ENCODE measurements around the gene TBCK. TPM values are rescaled to one million over a fixed set of nuclear protein-coding genes. Genes with fewer than 3 reads are reported as not detected.
A peak's percentile ranks its signal among the peaks of the same experiment; 100 is the strongest.

The TBCK gene
- total and polyA plus RNA-seq, 9 of the 15 experiments (the other 6 are each of a cell fraction or from before 2014, with no cell fraction given): 5.3 to 26.6 (median 16.2) TPM

- TF ChIP-seq, protein P1, sequence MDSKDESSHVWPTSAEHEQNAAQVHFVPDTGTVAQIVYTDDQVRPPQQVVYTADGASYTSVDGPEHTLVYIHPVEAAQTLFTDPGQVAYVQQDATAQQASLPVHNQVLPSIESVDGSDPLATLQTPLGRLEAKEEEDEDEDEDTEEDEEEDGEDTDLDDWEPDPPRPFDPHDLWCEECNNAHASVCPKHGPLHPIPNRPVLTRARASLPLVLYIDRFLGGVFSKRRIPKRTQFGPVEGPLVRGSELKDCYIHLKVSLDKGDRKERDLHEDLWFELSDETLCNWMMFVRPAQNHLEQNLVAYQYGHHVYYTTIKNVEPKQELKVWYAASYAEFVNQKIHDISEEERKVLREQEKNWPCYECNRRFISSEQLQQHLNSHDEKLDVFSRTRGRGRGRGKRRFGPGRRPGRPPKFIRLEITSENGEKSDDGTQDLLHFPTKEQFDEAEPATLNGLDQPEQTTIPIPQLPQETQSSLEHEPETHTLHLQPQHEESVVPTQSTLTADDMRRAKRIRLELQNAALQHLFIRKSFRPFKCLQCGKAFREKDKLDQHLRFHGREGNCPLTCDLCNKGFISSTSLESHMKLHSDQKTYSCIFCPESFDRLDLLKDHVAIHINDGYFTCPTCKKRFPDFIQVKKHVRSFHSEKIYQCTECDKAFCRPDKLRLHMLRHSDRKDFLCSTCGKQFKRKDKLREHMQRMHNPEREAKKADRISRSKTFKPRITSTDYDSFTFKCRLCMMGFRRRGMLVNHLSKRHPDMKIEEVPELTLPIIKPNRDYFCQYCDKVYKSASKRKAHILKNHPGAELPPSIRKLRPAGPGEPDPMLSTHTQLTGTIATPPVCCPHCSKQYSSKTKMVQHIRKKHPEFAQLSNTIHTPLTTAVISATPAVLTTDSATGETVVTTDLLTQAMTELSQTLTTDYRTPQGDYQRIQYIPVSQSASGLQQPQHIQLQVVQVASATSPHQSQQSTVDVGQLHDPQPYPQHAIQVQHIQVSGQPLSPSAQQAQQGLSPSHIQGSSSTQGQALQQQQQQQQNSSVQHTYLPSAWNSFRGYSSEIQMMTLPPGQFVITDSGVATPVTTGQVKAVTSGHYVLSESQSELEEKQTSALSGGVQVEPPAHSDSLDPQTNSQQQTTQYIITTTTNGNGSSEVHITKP (IDR thresholded peaks at IDR 0.05; ENCODE audit: partially characterized antibody): peak; percentile 37
- TF ChIP-seq ZC3H11A (IDR thresholded peaks at IDR 0.05; ENCODE audit: low read depth, low read length): no peak
- TF ChIP-seq, protein P2, sequence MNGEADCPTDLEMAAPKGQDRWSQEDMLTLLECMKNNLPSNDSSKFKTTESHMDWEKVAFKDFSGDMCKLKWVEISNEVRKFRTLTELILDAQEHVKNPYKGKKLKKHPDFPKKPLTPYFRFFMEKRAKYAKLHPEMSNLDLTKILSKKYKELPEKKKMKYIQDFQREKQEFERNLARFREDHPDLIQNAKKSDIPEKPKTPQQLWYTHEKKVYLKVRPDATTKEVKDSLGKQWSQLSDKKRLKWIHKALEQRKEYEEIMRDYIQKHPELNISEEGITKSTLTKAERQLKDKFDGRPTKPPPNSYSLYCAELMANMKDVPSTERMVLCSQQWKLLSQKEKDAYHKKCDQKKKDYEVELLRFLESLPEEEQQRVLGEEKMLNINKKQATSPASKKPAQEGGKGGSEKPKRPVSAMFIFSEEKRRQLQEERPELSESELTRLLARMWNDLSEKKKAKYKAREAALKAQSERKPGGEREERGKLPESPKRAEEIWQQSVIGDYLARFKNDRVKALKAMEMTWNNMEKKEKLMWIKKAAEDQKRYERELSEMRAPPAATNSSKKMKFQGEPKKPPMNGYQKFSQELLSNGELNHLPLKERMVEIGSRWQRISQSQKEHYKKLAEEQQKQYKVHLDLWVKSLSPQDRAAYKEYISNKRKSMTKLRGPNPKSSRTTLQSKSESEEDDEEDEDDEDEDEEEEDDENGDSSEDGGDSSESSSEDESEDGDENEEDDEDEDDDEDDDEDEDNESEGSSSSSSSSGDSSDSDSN (IDR thresholded peaks at IDR 0.05; ENCODE audit: borderline replicate concordance in 1 of 2, low read depth in 2 of 2, low read length in 2 of 2): peak in 1 of 2 experiments; percentile 35; a peak in 1 of 4 replicates
- no peak for TF ChIP-seq CREBBP (IDR thresholded peaks at IDR 0.05; ENCODE audit: low read depth, low read length)
- no peak for TF ChIP-seq SETDB1 (IDR thresholded peaks at IDR 0.05; ENCODE audit: low read length)
- TF ChIP-seq AFF1 (IDR thresholded peaks at IDR 0.05; ENCODE audit: low read depth in 1 of 2, partially characterized antibody in 2 of 2): peak in 1 of 2 experiments; percentile 49
- TF ChIP-seq NFRKB (IDR thresholded peaks at IDR 0.05; ENCODE audit: low read depth): peak; percentile 85
- TF ChIP-seq HDAC1 (IDR thresholded peaks at IDR 0.05): peak in 1 of 2 experiments; percentile 78; a peak in 2 of 4 replicates
- TF ChIP-seq XRCC4 (IDR thresholded peaks at IDR 0.05; ENCODE audit: extremely low read depth, insufficient read depth, insufficient read length): no peak
- no peak for TF ChIP-seq SMAD1 (IDR thresholded peaks at IDR 0.05; ENCODE audit: low read depth, low read length, partially characterized antibody)
- 0 out of 2 replicates have a peak, but pooled peaks have one; percentile 26 for TF ChIP-seq CXXC5 (CRISPR knock-in tag; IDR thresholded peaks at IDR 0.05)
- no peak for TF ChIP-seq GMEB1 (CRISPR knock-in tag; IDR thresholded peaks at IDR 0.05)
- no peak for TF ChIP-seq ZNF766 (CRISPR knock-in tag; conservative IDR thresholded peaks at IDR 0.05)
- TF ChIP-seq MTF1 (CRISPR knock-in tag; IDR thresholded peaks at IDR 0.05; ENCODE audit: borderline replicate concordance): no peak
These were observed at the start of gene TBCK, which contains the start of gene AIMP1 (continued) for GRCh38 chr4:106315968-106316772.

Measured in K562 (cell line).